Measurements from ENCODE around the gene ZNF70. TPM values are rescaled to one million over a fixed set of nuclear protein-coding genes. Genes with fewer than 3 reads are reported as not detected.

Gene ZNF70
- total and polyA plus RNA-seq, 9 of the 15 experiments (the other 6 are each of a cell fraction or from before 2014, with no cell fraction given) = 0.14 to 3.3 (median 1.4) TPM

DNA sequence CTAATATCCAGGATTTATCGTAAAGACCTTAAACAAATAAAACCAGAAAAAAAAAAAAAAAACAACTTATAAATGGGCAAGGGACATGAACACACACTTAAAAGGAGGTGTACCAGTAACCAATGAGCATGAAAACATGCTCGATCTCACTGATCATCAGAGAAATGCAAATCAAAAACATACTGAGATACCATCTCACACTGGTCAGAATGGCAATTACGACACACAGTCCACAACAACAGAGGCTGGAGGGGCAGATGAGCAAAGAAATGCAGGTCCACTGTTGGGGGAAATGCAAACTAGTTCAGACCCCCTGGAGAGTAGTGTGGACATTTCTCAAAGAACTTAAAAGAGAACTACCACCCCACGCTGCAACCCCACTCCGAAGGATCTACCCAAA, 46.9 kb downstream of the ZNF70 start:
- H3K27me3 ChIP-seq (ENCODE audit: control insufficient read depth in 2 of 2, insufficient read depth in 2 of 2, low read length in 2 of 2) = no peaks in the 10 kb centered on the region

DNA sequence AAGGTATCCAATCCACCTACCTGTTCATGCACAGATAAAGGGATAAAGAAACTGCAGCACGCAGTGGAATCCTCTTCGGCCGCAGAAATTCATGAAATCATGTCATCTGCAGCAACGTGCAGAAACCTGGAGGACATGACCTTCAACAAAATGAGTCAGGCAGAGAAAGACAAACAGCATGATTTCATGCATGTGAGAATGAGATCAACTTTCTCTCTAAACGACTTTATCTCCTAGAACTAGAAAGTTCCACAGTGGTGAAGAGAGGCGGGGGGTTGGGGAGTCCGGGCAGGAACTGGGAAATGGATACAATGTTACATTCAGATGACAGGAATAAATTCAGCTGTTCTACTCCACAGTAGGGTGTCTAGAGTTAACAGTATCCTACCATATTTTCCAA, 50.2 kb downstream of the ZNF70 start:
- peaks cover 27% of the 10 kb centered on the region for H3K79me2 ChIP-seq (ENCODE audit: control insufficient read depth, insufficient read depth, low read length)
- H3K9ac ChIP-seq (ENCODE audit: insufficient read depth in 1 of 2, low read depth in 2 of 2, low read length in 2 of 2) = no peak overlapping the region
- ATAC-seq (no peak), DNase-seq (ENCODE audit: extremely low read depth in 1 of 4, low spot score in 3 of 4) (no peak), FAIRE-seq (no peak)
- H3K27ac ChIP-seq (ENCODE audit: extremely low read depth, low read depth, low read length) = no peak overlapping the region
- no peak overlapping the region for H2AFZ ChIP-seq (ENCODE audit: low read depth, low read length)
- no peak overlapping the region for H3K4me3 ChIP-seq
- H3K36me3 ChIP-seq (ENCODE audit: control insufficient read depth, insufficient read depth, low read length) = peaks cover 75% of the 10 kb centered on the region
- no peaks in the 10 kb centered on the region for H3K9me1 ChIP-seq (ENCODE audit: control insufficient read depth, insufficient read depth, low read length)
- in situ Hi-C loops (cut with MboI) = no loop called here
- ChIA-PET POLR2A (no interaction called here), CTCF (ENCODE audit: low intra/inter-chr PET ratio) (no interaction called here)
- 55% methylated on average over 7 of the region's 7 CpGs for WGBS (ENCODE audit: insufficient coverage, low coverage, missing lambda C conversion rate)
- no peaks in the 10 kb centered on the region for H3K9me3 ChIP-seq (replicated peaks; ENCODE audit: control insufficient read depth, insufficient read depth, low read depth, low read length)
- BruUV-seq (replicated peaks) = no TSS peak
- H3K27me3 ChIP-seq (ENCODE audit: control insufficient read depth in 2 of 2, insufficient read depth in 2 of 2, low read length in 2 of 2) = no peaks in the 10 kb centered on the region
- no peak overlapping the region for H3K4me2 ChIP-seq (ENCODE audit: insufficient read depth, low read length)
- intact Hi-C loops (cut with micrococcal nuclease) = no loop called here
- no peaks in the 10 kb centered on the region; a peak in 1 of 5 replicates for H3K4me1 ChIP-seq (replicated peaks in 1 of 2; ENCODE audit: control insufficient read depth in 2 of 2, insufficient read depth in 2 of 2, low read length in 2 of 2)
- no peaks in the 10 kb centered on the region for H4K20me1 ChIP-seq (replicated peaks; ENCODE audit: control insufficient read depth, insufficient read depth, low read length)
- TF ChIP-seq, protein P1, sequence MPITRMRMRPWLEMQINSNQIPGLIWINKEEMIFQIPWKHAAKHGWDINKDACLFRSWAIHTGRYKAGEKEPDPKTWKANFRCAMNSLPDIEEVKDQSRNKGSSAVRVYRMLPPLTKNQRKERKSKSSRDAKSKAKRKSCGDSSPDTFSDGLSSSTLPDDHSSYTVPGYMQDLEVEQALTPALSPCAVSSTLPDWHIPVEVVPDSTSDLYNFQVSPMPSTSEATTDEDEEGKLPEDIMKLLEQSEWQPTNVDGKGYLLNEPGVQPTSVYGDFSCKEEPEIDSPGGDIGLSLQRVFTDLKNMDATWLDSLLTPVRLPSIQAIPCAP (CRISPR knock-in tag; IDR thresholded peaks at IDR 0.05; ENCODE audit: borderline replicate concordance) = no peak
- TF ChIP-seq, protein P2, sequence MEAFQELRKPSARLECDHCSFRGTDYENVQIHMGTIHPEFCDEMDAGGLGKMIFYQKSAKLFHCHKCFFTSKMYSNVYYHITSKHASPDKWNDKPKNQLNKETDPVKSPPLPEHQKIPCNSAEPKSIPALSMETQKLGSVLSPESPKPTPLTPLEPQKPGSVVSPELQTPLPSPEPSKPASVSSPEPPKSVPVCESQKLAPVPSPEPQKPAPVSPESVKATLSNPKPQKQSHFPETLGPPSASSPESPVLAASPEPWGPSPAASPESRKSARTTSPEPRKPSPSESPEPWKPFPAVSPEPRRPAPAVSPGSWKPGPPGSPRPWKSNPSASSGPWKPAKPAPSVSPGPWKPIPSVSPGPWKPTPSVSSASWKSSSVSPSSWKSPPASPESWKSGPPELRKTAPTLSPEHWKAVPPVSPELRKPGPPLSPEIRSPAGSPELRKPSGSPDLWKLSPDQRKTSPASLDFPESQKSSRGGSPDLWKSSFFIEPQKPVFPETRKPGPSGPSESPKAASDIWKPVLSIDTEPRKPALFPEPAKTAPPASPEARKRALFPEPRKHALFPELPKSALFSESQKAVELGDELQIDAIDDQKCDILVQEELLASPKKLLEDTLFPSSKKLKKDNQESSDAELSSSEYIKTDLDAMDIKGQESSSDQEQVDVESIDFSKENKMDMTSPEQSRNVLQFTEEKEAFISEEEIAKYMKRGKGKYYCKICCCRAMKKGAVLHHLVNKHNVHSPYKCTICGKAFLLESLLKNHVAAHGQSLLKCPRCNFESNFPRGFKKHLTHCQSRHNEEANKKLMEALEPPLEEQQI (IDR thresholded peaks at IDR 0.05) = no peak
- TF ChIP-seq, protein P3, sequence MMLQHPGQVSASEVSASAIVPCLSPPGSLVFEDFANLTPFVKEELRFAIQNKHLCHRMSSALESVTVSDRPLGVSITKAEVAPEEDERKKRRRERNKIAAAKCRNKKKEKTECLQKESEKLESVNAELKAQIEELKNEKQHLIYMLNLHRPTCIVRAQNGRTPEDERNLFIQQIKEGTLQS (IDR thresholded peaks at IDR 0.05) = peak; percentile 77; the same call in 1 of the 2 replicates
- TF ChIP-seq, protein P3 (CRISPR knock-in tag; conservative IDR thresholded peaks at IDR 0.05) = no peak
- no peak for TF ChIP-seq ZNF41 (CRISPR knock-in tag; conservative IDR thresholded peaks at IDR 0.05)
- TF ChIP-seq, protein P4, sequence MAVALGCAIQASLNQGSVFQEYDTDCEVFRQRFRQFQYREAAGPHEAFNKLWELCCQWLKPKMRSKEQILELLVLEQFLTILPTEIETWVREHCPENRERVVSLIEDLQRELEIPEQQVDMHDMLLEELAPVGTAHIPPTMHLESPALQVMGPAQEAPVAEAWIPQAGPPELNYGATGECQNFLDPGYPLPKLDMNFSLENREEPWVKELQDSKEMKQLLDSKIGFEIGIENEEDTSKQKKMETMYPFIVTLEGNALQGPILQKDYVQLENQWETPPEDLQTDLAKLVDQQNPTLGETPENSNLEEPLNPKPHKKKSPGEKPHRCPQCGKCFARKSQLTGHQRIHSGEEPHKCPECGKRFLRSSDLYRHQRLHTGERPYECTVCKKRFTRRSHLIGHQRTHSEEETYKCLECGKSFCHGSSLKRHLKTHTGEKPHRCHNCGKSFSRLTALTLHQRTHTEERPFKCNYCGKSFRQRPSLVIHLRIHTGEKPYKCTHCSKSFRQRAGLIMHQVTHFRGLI (CRISPR knock-in tag; IDR thresholded peaks at IDR 0.05) = no peak
- no peak for TF ChIP-seq ZNF12 (CRISPR knock-in tag; IDR thresholded peaks at IDR 0.05)
- TF ChIP-seq ADNP (tag; IDR thresholded peaks at IDR 0.05) = no peak

More for the DNA sequence above, 46.9 kb downstream of the ZNF70 start:
- Histone ChIP-seq H3K9me3 (replicated peaks; ENCODE audit: control insufficient read depth, insufficient read depth, low read depth, low read length) (no peaks in the 10 kb centered on the region), H3K27ac (ENCODE audit: extremely low read depth, low read depth, low read length) (no peak overlapping the region), H3K9me1 (ENCODE audit: control insufficient read depth, insufficient read depth, low read length) (no peaks in the 10 kb centered on the region), H3K4me3 (no peak overlapping the region), H3K4me1 (replicated peaks in 1 of 2; ENCODE audit: control insufficient read depth in 2 of 2, insufficient read depth in 2 of 2, low read length in 2 of 2) (no peaks in the 10 kb centered on the region), H2AFZ (ENCODE audit: low read depth, low read length) (no peak overlapping the region), H3K4me2 (ENCODE audit: insufficient read depth, low read length) (no peak overlapping the region), H3K9ac (ENCODE audit: insufficient read depth in 1 of 2, low read depth in 2 of 2, low read length in 2 of 2) (no peak overlapping the region), H3K36me3 (ENCODE audit: control insufficient read depth, insufficient read depth, low read length) (peaks cover 96% of the 10 kb centered on the region), H3K79me2 (ENCODE audit: control insufficient read depth, insufficient read depth, low read length) (peaks cover 27% of the 10 kb centered on the region), H4K20me1 (replicated peaks; ENCODE audit: control insufficient read depth, insufficient read depth, low read length) (no peaks in the 10 kb centered on the region)
- in situ Hi-C loops (cut with MboI) (no loop called here), intact Hi-C loops (cut with micrococcal nuclease) (no loop called here)
- DNase-seq (ENCODE audit: extremely low read depth in 1 of 4, low spot score in 3 of 4) (no peak), ATAC-seq (no peak), FAIRE-seq (no peak)
- WGBS (ENCODE audit: insufficient coverage, low coverage, missing lambda C conversion rate) = 89% methylated on average over 4 of the region's 5 CpGs
- TF ChIP-seq RAD21 (CRISPR knock-in tag; conservative IDR thresholded peaks at IDR 0.05 in 1 of 2, IDR thresholded peaks at IDR 0.05 in 1 of 2) = no peak
- TF ChIP-seq HNRNPH1 (optimal IDR thresholded peaks at IDR 0.05; ENCODE audit: low read depth, low read length) = no peak
- no peak for TF ChIP-seq POLR2A (conservative IDR thresholded peaks at IDR 0.05)
- no peak for TF ChIP-seq CCNT2 (IDR thresholded peaks at IDR 0.05; ENCODE audit: borderline replicate concordance, extremely low read depth, insufficient read length, low read depth, low read length)
- no peak for TF ChIP-seq ZNF79 (CRISPR knock-in tag; IDR thresholded peaks at IDR 0.05; ENCODE audit: low read depth)
- TF ChIP-seq RCOR1 (IDR thresholded peaks at IDR 0.05; ENCODE audit: borderline replicate concordance in 1 of 2, low read depth in 2 of 2, low read length in 2 of 2) = no peak
- CTCF ChIA-PET (ENCODE audit: low intra/inter-chr PET ratio) = no interaction called here
- POLR2A ChIA-PET = interaction anchor here (0.6 kb wide), 1 partner anchor 30 kb away, joined by 3 read pairs; no protein-coding TSS in a partner anchor
- BruUV-seq (replicated peaks) = no TSS peak

Data from K562 (cell line).